Rectal smooth muscle tissue (tissue), 1 donor: ENCODE results near the gene ARHGAP11A.

Source experiments
- H3K27ac ChIP-seq: one replicate; pipeline ENCODE4 v1.7.0; 2013; ENCODE audit warnings: low read depth, low read length, inconsistent platforms
- H3K27me3 ChIP-seq: one replicate; pipeline ENCODE4 v1.7.0; 2013; ENCODE audit warnings: low read length; ENCODE audit not compliant: control insufficient read depth, insufficient read depth
- H3K36me3 ChIP-seq: one replicate; pipeline ENCODE4 v1.7.0; 2013; ENCODE audit warnings: low read length; ENCODE audit not compliant: control insufficient read depth, insufficient read depth
- H3K4me1 ChIP-seq: one replicate; pipeline ENCODE4 v1.7.0; 2013; ENCODE audit warnings: low read length; ENCODE audit not compliant: control insufficient read depth, insufficient read depth
- H3K4me3 ChIP-seq: one replicate; pipeline ENCODE4 v1.7.0; 2013; ENCODE audit warnings: low read length
- H3K9ac ChIP-seq: one replicate; pipeline ENCODE4 v1.7.0; 2013; ENCODE audit warnings: low read length

The ARHGAP11A gene

DNA sequence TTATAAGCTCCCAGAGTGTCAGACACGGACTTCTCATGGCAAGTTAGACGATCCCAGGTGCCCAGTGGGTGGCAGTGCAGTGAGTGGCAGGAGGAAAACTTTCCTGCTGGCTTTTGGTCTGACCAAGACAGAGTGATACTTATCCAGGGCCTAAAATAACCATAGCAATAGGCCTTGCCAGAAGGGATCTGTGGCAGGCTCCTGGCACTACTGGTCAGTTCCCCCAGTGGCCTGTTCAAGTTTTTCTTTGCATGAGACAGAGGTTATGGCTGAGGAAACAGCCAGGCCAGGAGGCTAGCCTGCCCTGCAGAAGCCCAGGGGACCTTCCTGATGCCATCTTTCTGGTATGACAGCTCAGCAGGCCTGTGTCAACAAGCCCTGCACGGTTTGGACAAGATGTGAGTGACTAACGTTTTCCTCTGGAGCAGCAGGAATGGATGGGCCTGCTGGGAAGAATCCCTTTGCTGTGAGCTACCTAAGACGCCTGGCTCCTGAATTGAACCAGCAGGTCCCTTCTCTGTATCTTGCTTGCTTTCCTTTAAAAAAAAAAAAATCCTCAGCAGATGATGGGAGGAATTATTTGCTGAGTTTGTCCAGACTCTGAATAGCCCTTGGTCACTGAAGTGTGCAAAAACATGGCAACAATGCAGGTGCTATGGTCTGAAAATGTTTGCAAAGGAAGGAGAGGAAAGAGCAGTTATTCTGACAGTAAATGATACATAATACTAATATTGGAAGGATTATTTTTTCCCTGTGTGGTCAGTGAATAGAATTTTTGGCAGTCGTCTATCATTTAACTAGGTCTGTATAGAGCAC is 44.2 kb downstream of the ARHGAP11A start:
- no peaks in the 10 kb centered on the region for H3K36me3 ChIP-seq
- no peaks in the 10 kb centered on the region for H3K27me3 ChIP-seq
- no peak overlapping the region for H3K27ac ChIP-seq
- no peak overlapping the region for H3K4me3 ChIP-seq
- no peaks in the 10 kb centered on the region for H3K4me1 ChIP-seq
- H3K9ac ChIP-seq: no peak overlapping the region

- no peaks in the 10 kb centered on the region for H3K4me1 ChIP-seq
- H3K9ac ChIP-seq: no peak overlapping the region
- no peak overlapping the region for H3K27ac ChIP-seq
- no peaks in the 10 kb centered on the region for H3K36me3 ChIP-seq
- H3K4me3 ChIP-seq: no peak overlapping the region
- H3K27me3 ChIP-seq: no peaks in the 10 kb centered on the region
Measured at GRCh38 chr15:32663671-32664070, 48.4 kb downstream of the ARHGAP11A start.

- Histone ChIP-seq H3K9ac (no peak overlapping the region), H3K27ac (no peak overlapping the region), H3K27me3 (no peaks in the 10 kb centered on the region), H3K36me3 (no peaks in the 10 kb centered on the region), H3K4me3 (no peak overlapping the region), H3K4me1 (no peaks in the 10 kb centered on the region)
Measured at GRCh38 chr15:32664796-32665195, 49.5 kb downstream of the ARHGAP11A start.

GRCh38 chr15:32667321-32667720 is 52.0 kb downstream of the ARHGAP11A start:
- Histone ChIP-seq H3K36me3 (no peaks in the 10 kb centered on the region), H3K27me3 (no peaks in the 10 kb centered on the region), H3K4me1 (no peaks in the 10 kb centered on the region), H3K9ac (no peak overlapping the region), H3K27ac (no peak overlapping the region), H3K4me3 (no peak overlapping the region)

DNA sequence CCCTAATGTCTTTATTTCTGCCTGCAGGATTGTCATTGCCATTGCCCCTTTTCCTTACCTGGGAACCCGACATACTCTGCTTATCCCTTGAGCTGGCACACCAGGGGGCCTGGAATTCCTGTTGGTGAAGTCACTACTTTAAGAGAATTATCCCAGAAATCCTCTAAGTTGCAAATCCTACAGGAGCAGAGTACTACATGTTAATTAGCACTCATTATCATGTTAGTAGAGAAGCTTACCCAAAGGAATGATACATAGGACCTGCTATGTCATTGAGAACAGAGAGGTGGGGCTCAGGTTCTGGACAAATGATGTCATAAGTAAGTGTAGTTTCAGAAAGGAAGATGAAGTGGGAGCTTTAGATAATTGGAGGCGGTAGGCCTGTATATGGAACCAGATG is 53.6 kb downstream of the ARHGAP11A start:
- Histone ChIP-seq H3K36me3 (no peaks in the 10 kb centered on the region), H3K4me1 (no peaks in the 10 kb centered on the region), H3K9ac (no peak overlapping the region), H3K27ac (no peak overlapping the region), H3K4me3 (no peak overlapping the region), H3K27me3 (no peaks in the 10 kb centered on the region)

DNA sequence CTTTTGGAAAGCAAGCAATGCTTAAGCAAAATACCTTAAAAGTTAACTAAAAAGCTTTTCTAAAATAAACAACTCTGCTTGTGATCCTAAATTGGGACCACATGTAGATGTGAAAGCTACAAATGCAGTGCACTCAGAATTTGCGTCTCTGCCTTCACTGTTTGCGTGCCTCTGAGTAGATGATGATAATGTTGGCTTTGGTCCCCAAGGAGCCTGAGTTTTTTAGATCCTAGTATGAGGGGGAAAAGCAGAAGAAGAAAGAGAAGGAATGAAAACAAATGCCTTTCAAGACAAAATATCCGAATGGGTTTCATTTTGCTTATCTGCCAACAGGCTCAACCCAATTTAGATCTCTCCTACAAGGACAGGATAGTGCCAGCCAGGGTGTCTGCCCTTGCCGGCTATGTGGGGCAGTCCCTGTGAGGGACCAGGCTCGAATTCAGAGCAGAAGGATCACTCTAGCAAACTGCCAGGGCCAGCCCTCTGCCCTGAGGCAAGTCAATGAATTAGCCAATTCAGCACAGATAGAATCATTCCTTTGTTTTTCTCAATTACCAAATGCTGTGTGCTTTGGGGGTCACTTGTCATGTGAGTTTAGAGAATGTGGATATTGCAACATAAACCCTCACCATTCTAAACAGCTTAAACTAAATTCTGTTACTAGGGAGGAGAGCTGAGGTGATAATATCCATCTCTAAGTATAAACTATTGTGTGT is 54.8 kb downstream of the ARHGAP11A start:
- H3K36me3 ChIP-seq: no peaks in the 10 kb centered on the region
- H3K9ac ChIP-seq: no peak overlapping the region
- no peak overlapping the region for H3K27ac ChIP-seq

DNA sequence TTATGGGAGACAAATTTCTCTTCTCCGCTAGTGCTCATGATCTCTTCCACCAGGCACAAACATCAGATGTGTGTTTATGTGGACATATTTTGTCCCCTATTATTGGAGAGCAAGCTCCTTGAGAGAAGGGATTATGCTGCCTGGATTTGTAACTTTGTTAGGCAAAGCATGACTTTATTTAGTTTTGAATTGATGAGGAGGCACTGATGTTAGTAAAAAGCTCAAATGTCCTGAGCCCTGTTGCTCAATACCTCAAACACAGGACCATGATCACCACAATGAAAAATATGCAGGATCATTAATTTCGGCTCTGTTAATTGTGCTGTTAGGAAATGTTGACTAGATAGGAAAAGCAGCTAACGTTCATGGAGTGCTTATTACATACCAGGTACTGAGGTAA is 55.3 kb downstream of the ARHGAP11A start:
- H3K27ac ChIP-seq: no peak overlapping the region
- H3K27me3 ChIP-seq: no peaks in the 10 kb centered on the region
- H3K36me3 ChIP-seq: no peaks in the 10 kb centered on the region
- no peak overlapping the region for H3K9ac ChIP-seq
- no peaks in the 10 kb centered on the region for H3K4me1 ChIP-seq
- H3K4me3 ChIP-seq: no peak overlapping the region

More for the DNA sequence above, 54.8 kb downstream of the ARHGAP11A start:
- no peaks in the 10 kb centered on the region for H3K4me1 ChIP-seq
- H3K27me3 ChIP-seq: no peaks in the 10 kb centered on the region
- no peak overlapping the region for H3K4me3 ChIP-seq

DNA sequence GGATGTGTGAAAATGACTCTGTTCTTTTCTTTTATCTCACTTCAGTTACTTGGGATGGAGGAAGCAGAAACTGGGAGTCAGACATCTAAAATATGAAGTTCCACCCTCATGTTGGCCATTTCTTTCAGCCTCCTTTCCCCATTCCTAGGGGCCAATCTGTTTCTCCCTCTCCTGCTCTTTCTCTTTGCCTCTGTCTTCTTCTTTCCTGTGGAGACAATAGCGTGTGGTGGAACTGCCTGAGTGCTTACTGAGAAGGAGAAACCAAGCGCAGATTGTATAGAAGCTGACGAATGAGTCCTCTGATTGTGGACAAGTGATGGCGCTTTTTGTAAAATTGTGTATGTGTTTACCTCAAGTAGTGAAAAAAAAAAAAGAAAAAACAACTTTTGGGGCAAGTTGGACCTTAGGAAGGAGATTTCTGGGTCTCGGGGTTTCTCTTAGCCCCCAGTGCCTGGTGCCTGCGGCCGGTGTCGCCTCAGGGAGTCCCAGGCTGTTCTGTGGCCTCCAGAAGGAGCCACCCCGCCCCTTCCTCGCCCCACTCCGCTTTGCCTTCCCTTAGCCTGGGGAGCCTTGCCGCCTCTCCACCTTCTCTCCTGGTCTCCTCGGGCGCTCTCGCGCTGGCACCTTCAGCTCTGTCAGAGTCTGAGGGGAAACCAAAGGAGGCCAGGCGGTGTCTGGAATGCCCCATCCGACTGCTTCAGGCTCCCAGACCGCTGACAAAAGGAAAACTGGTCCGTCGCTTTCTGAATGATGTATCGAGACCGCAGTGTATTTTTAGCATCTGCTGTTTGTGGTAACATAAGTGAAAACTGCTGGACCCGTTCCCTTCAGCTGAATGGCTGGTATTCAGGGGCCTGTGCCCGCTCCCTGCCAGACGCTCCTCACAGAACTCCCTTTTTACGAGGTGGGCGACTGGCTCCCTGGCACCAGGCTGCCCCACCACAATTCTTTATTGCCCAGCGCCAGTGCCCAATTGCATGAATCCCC is 56.3 kb downstream of the ARHGAP11A start:
- no peaks in the 10 kb centered on the region for H3K27me3 ChIP-seq
- H3K9ac ChIP-seq: no peak overlapping the region
- H3K27ac ChIP-seq: no peak overlapping the region
- H3K4me3 ChIP-seq: no peak overlapping the region
- H3K4me1 ChIP-seq: no peaks in the 10 kb centered on the region
- no peaks in the 10 kb centered on the region for H3K36me3 ChIP-seq

DNA sequence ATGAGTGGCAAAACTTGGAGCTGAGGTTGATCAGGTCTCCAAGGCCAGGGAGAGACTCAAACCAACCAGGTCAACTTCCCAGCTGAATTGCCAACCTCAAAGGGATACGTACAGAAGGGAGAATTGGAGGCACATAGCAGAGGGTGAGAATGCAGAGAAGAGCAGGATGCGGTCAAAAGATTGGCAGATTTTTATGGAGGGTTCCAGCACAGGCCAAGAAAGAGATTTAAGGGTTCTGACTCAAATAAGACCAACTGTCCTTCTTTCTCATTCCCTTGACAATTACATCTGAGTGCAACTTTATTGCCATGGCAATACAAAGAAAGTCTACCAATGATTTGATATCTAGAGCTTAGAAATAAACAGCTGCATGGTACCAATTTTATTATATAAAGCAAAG is 59.4 kb downstream of the ARHGAP11A start:
- no peak overlapping the region for H3K27ac ChIP-seq

GRCh38 chr15:32675466-32675865 is 60.2 kb downstream of the ARHGAP11A start:
- Histone ChIP-seq H3K4me1 (no peaks in the 10 kb centered on the region), H3K4me3 (no peak overlapping the region), H3K36me3 (no peaks in the 10 kb centered on the region), H3K9ac (no peak overlapping the region), H3K27me3 (no peaks in the 10 kb centered on the region), H3K27ac (no peak overlapping the region)

More for the DNA sequence above, 59.4 kb downstream of the ARHGAP11A start:
- H3K9ac ChIP-seq: no peak overlapping the region
- H3K36me3 ChIP-seq: no peaks in the 10 kb centered on the region
- no peaks in the 10 kb centered on the region for H3K27me3 ChIP-seq
- H3K4me1 ChIP-seq: no peaks in the 10 kb centered on the region
- no peak overlapping the region for H3K4me3 ChIP-seq

DNA sequence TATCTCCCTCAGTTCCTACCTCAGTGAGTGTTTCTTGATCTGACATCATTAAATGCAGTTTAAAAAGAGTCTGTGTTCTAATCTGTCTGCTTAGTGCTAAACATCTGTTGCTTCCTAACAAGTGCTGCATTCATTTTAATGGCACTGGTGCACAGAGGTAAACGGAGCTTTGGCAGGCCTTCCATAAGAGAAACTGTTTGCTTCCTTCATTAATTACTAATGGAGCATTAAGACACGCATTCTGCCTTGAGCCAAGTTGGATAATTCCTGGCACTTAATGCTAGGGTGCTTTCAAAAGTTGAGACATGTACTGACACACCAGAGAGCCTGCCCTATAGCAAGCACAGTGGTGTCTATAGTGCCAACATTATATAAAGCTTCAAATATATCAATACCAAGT is 60.9 kb downstream of the ARHGAP11A start:
- no peak overlapping the region for H3K9ac ChIP-seq
- H3K27ac ChIP-seq: no peak overlapping the region
- H3K36me3 ChIP-seq: no peaks in the 10 kb centered on the region
- no peaks in the 10 kb centered on the region for H3K27me3 ChIP-seq
- no peaks in the 10 kb centered on the region for H3K4me1 ChIP-seq
- H3K4me3 ChIP-seq: no peak overlapping the region

DNA sequence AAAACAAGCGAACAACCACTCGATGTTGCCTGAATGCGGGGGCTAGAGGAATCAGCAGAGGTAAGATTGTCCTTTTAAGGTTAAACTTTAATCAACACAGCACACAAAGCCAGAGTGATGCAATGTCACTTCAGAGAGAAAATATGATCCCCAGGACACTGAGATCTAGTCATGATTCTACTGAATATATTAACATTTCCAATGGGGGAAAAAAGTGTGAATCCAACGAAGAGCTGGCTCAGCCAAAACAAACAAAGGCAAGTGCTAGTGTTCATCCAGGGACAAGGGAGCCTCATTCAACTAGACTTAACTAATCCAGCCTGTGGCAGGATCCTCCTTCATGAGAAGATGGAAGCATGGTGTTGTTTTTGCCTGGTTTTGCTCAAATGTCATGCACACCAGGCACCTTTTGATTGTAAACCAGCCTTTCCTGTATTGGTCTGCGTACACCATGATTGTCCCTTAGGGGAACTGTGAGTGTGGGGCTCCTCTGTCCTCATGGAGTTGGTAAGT is 62.0 kb downstream of the ARHGAP11A start:
- H3K36me3 ChIP-seq: no peaks in the 10 kb centered on the region
- no peaks in the 10 kb centered on the region for H3K4me1 ChIP-seq
- peak overlapping the region; percentile 27 for H3K9ac ChIP-seq
- no peak overlapping the region for H3K4me3 ChIP-seq
- H3K27me3 ChIP-seq: no peaks in the 10 kb centered on the region
- no peak overlapping the region for H3K27ac ChIP-seq
